ENCODE data around the gene TASP1. TPM values are rescaled to one million over a fixed set of nuclear protein-coding genes. Genes with fewer than 3 reads are reported as not detected.

Gene TASP1
- total RNA-seq, 4 donors from 2014 or later: 3.0 to 18.1 (median 12.9) TPM

- Histone ChIP-seq H3K27ac (no peak overlapping the region), H3K36me3 (no peaks in the 10 kb centered on the region), H3K4me1 (no peaks in the 10 kb centered on the region), H3K4me3 (no peak overlapping the region), H3K27me3 (no peaks in the 10 kb centered on the region), H3K9me3 (no peaks in the 10 kb centered on the region)
- TF ChIP-seq POLR2AphosphoS5 (IDR thresholded peaks at IDR 0.05) (no peak), CTCF (IDR thresholded peaks at IDR 0.05) (no peak), EP300 (IDR thresholded peaks at IDR 0.05; ENCODE audit: low read depth) (no peak), POLR2A (IDR thresholded peaks at IDR 0.05) (no peak)
- in situ Hi-C loops (cut with MboI; ENCODE audit: low pct_ligation_motif_present in 1 of 4, low pct_unique_long_range_greater_than_20kb in 1 of 4, low sequenced_read_pairs in 3 of 4) (no loop called here), intact Hi-C loops (cut with DNase I; ENCODE audit: low total_unique reads) (no loop called here)
- WGBS, 2 donors (ENCODE audit: low coverage in 1 of 2): 67 to 70% methylated on average over 1 of the region's 1 CpG
- DNase-seq: no peak
These were observed 241.4 kb downstream of the TASP1 start for GRCh38 chr20:13397300-13397724.

- H3K27ac ChIP-seq: no peak overlapping the region
- in situ Hi-C loops (cut with MboI; ENCODE audit: low pct_ligation_motif_present in 1 of 4, low pct_unique_long_range_greater_than_20kb in 1 of 4, low sequenced_read_pairs in 3 of 4) (no loop called here), intact Hi-C loops (cut with DNase I; ENCODE audit: low total_unique reads) (no loop called here)
These were observed 241.9 kb downstream of the TASP1 start for GRCh38 chr20:13396826-13397225.

GRCh38 chr20:13396022-13396421 lies 242.7 kb downstream of the TASP1 start:
- H3K27me3 ChIP-seq: no peaks in the 10 kb centered on the region
- intact Hi-C loops (cut with DNase I; ENCODE audit: low total_unique reads) (no loop called here), in situ Hi-C loops (cut with MboI; ENCODE audit: low pct_ligation_motif_present in 1 of 4, low pct_unique_long_range_greater_than_20kb in 1 of 4, low sequenced_read_pairs in 3 of 4) (no loop called here)
- H3K36me3 ChIP-seq: no peaks in the 10 kb centered on the region
- H3K4me3 ChIP-seq: no peak overlapping the region
- no peak overlapping the region for H3K27ac ChIP-seq
- DNase-seq: no peak
- WGBS, 2 donors (ENCODE audit: low coverage in 1 of 2): 63 to 77% methylated on average over 3 of the region's 3 CpGs
- TF ChIP-seq POLR2AphosphoS5 (IDR thresholded peaks at IDR 0.05) (no peak), POLR2A (IDR thresholded peaks at IDR 0.05) (no peak), EP300 (IDR thresholded peaks at IDR 0.05; ENCODE audit: low read depth) (no peak), CTCF (IDR thresholded peaks at IDR 0.05) (no peak)
- no peaks in the 10 kb centered on the region for H3K9me3 ChIP-seq
- H3K4me1 ChIP-seq: no peaks in the 10 kb centered on the region

More at GRCh38 chr20:13396826-13397225, 241.9 kb downstream of the TASP1 start:
- no peaks in the 10 kb centered on the region for H3K9me3 ChIP-seq
- no peaks in the 10 kb centered on the region for H3K27me3 ChIP-seq
- H3K36me3 ChIP-seq: no peaks in the 10 kb centered on the region
- H3K4me3 ChIP-seq: no peak overlapping the region
- DNase-seq: no peak
- TF ChIP-seq CTCF (IDR thresholded peaks at IDR 0.05) (no peak), POLR2A (IDR thresholded peaks at IDR 0.05) (no peak), EP300 (IDR thresholded peaks at IDR 0.05; ENCODE audit: low read depth) (no peak), POLR2AphosphoS5 (IDR thresholded peaks at IDR 0.05) (no peak)
- no peaks in the 10 kb centered on the region for H3K4me1 ChIP-seq

- intact Hi-C loops (cut with DNase I; ENCODE audit: low total_unique reads): no loop called here
- in situ Hi-C loops (cut with MboI; ENCODE audit: low pct_ligation_motif_present in 1 of 4, low pct_unique_long_range_greater_than_20kb in 1 of 4, low sequenced_read_pairs in 3 of 4): no loop called here
- H3K27ac ChIP-seq: no peak overlapping the region
- whole genome bisulfite sequencing, 2 donors (ENCODE audit: low coverage in 1 of 2): 77 to 90% methylated on average over 1 of the region's 1 CpG
- no peaks in the 10 kb centered on the region for H3K9me3 ChIP-seq
- H3K4me3 ChIP-seq: no peak overlapping the region
- TF ChIP-seq EP300 (IDR thresholded peaks at IDR 0.05; ENCODE audit: low read depth): no peak
- no peak for TF ChIP-seq CTCF (IDR thresholded peaks at IDR 0.05)
- no peak for TF ChIP-seq POLR2A (IDR thresholded peaks at IDR 0.05)
- TF ChIP-seq POLR2AphosphoS5 (IDR thresholded peaks at IDR 0.05): no peak
- no peaks in the 10 kb centered on the region for H3K36me3 ChIP-seq
- DNase-seq: no peak
- no peaks in the 10 kb centered on the region for H3K4me1 ChIP-seq
- no peaks in the 10 kb centered on the region for H3K27me3 ChIP-seq
These were observed 243.5 kb downstream of the TASP1 start for GRCh38 chr20:13395232-13395631.

All from transverse colon (tissue), 4 donors.